GM21390 (cell line): ENCODE results near the gene DPH2.

ENCODE experiments used
- ATAC-seq: cut with Tn5 transposase; IDR thresholded peaks from one replicate; pipeline ENCODE4 v1.9.1; 2021; ENCODE audit not compliant: unreplicated experiment

DPH2 gene

DNA sequence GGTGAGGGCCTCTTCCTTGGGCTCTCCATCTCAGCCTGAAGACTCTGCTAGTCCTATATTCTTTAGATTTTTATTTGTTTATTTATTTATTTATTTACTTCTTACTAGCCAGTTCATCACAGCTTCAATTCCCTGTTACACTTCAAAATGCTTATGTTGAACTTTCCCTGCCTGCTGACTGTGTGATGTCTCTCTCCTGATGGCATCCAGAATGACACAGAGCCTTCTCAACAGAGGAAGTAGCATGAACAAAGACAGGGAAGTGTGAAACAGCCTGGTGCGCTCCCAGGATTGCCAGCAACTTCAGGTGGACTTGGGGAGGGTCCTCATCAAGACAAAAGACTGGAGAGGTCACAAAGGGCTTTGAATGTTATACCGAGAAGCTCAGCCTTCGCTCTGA is 27.4 kb upstream of the DPH2 start:
- ATAC-seq: no peak

DNA sequence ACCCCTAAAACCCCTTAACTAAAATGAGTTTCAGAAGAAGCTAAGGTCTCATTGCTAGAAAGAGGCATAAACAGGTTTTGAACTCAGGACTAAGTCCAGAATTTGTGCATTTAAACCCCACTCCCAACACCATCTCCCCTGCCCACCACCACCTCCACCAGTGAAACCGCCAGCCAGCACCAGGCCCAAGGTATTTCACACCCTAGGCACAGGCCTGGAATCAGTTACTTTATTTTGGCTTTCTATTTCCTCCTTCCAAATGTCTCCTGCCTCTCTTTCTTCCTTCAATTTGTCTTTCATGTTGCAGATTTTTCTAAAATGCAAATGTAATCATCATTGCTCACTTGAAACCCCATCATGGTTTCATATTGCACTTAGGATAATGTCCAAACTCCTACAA is 24.9 kb upstream of the DPH2 start:
- ATAC-seq: no peak

GRCh38 chr1:43945674-43946235 is 24.1 kb upstream of the DPH2 start:
- ATAC-seq: no peak

DNA sequence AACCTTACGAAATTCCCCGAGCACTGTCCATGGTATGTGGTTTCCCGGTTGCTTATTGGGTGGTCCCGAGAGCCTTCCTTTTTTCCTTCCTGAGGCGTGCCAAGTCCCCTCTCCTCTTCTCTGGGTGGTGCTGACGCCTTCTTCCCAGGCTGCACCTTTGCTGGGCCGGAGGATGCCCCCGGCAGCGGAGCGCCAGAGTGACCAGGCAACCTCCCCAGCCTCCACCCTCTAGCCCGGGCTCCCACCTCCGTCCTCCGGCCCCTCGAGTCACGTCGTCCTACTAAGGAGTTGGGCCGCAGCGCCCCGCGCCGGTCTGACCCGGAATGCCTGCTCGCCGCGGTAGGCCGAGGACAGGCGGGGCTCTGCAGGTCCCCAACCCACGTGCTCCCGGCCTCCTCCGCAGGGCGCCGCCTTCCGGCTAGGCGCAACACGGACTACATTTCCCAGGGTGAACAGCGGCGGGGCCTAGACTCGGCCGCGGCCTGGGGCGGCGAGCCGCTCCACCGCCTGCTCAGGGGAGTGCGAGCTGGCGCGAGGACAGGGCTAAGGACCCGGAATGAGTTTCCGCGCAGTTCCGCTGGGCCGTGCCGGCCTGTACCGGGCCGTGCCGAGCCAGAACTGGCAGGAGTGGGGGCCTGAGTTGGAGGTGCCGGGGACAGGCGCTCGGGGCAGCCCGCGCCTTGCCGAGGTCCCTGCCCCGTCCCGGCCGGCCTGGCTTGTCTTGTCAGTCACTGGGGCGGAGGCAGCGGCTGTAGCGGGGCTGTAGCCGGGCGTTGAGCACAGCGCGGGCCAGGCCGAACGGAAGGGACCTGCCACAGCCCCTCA is 23.4 kb upstream of the DPH2 start, which contains the start of gene IPO13:
Gene IPO13 (plus strand): TSS at position 715 of the 825 bp plus-strand sequence. CDS start 651 bp downstream, outside the sequence.
- peak; percentile 93 for ATAC-seq

GRCh38 chr1:43947061-43947873 is 22.5 kb upstream of the DPH2 start:
- no peak for ATAC-seq

- ATAC-seq: no peak
These were observed 21.9 kb upstream of the DPH2 start for GRCh38 chr1:43947874-43948437.

DNA sequence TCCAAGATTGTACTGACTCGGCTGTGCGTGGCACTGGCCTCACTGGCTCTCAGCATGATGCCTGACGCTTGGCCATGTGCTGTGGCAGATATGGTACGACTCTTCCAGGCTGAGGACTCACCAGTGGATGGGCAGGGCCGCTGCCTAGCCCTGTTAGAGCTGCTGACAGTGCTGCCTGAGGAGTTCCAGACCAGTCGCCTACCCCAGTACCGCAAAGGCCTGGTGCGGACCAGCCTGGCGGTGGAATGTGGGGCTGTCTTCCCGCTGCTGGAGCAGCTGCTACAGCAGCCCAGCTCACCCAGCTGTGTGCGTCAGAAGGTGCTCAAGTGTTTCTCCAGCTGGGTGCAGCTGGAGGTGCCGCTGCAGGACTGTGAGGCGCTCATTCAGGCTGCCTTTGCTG is 20.1 kb upstream of the DPH2 start:
- no peak for ATAC-seq

DNA sequence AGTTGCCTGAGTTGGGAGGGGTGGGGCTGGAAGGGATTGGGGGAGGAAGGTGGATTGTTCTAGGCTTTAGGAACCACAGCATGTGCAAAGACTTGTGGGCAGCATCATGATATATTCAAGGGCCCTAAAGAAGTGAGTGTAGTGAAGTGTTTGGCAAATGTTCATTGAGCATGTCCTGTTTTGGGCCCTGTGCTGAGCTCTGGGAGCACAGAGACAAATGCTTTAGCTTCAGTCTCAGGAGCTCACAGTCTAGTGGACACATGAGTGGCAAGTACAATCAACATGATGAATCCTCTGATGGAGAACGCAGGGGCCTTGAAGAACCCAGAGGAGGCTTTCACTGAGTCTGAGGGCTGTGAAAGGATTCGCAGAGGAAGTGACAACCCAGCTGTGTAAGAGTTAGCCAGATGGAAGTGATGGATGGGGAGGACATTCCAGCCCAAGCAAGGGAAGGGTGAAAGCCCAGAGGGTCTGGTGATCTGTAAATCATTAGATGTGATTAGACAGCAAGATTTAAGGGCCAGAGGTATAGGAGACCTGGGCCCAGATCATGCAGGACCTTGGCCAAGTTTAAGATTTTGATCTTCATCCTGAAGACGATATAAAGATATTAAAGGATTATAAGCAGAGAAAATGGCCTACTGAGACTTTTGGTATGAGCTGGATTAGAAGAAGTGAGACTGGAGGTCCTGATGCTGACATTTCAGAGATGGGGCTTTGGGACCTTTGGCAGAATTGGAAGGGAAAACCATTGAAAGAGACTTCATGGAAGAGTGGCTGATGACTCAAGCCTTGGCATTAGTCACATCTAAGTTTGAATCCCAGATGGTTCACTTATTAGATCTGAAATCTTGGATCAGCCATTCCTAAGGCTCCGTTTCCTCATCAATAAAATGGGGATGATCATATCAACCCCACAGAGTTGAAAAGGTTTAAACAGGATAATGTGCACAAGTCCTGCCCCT is 18.5 kb upstream of the DPH2 start:
- ATAC-seq: no peak

DNA sequence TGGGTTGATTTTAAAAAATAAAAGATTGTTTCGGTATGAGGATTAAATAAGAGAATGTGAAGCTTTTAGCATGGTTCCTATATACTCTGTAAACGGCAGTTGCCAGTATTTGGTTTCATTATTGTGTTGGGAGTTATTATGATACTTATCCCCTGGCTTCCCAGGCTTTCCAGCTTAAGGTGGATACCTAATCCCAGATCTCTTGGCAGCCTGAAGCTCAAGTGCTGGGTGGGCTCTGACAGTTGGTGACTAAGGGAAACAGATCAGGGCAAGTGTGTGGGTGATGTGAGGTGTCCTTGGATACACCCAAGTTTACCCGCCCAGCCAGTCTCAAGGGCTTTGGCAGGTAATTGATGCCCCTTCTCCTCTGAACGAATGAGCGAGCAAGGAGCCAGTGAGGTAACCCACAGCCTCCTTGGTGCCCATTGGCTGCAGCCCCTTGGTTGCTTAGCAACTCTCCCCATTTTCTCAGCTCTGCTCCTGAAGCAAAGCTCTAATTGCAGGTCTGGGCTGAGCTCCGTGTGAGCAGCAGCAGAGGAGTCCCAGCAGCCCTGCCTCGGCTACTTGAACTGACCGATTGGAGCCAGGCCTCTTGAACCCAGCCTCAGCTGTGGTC is 17.0 kb upstream of the DPH2 start:
- ATAC-seq: no peak

GRCh38 chr1:43953361-43953760 is 16.4 kb upstream of the DPH2 start:
- no peak for ATAC-seq

- no peak for ATAC-seq
These were observed 15.8 kb upstream of the DPH2 start for GRCh38 chr1:43954036-43954435.

DNA sequence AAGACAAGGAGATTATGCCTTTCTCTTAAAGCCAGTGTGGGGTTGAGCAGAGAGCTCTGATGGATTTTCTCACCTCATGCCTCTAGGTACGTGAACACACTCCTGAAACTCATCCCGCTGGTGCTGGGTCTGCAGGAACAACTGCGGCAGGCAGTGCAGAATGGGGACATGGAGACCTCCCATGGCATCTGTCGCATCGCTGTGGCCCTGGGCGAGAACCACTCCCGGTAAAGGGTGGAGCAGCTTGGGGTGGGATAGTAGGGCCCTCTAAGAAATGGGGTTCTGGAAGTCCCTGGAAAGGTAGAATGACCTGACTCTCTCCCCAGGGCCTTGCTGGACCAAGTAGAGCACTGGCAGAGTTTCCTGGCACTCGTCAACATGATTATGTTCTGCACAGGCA is 13.6 kb upstream of the DPH2 start:
- no peak for ATAC-seq

DNA sequence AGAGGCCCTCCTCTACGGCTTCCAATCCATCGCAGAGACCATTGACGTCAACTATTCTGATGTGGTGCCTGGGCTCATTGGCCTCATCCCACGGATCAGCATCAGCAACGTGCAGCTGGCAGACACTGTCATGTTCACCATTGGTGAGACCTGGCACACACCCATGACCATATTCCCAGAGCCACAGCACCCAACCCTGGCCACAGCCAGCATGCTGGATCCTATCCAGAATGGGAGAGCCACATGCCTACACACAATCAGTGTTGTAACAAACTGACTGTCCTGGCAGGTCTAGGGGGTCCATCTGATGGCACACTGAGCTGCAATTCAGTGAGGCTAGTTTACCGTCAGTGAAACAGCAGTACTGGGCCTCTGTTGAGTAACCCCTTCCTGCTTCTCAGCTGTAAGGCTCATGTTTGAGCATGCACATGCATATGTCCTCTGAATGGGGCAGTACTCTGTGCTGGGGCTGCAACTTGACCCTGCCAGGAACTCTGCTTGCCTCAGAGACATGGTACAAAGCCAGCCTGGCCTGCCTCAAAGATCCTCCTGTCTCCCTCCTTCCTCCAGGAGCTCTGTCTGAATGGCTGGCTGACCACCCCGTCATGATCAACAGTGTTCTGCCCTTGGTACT is 12.3 kb upstream of the DPH2 start:
- ATAC-seq: no peak

- ATAC-seq: no peak
These were observed 11.2 kb upstream of the DPH2 start for GRCh38 chr1:43958351-43959255.

GRCh38 chr1:43960798-43961197 is 9.0 kb upstream of the DPH2 start:
- no peak for ATAC-seq

- ATAC-seq: no peak
These were observed 8.1 kb upstream of the DPH2 start for GRCh38 chr1:43961692-43962091.

DNA sequence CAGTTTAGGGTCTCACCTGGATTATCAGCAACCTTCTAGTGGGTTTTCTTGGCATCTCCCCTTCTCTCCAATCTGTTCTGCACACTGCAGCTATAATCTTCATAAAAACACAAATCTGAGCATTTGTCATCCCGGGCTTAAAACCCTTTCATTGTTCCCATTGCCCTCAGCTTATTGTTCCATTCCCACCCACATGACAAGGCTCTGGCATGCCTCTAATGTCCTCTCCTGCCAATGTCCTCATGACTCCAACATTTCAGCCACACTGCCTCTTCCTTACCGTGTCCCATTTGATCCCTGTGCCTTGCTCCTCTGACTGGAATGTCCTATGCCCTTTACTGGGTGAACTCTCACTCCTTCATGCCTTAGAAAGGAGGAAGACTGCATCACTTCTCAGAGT is 7.5 kb upstream of the DPH2 start:
- ATAC-seq: no peak

- ATAC-seq: no peak
These were observed 6.8 kb upstream of the DPH2 start for GRCh38 chr1:43963006-43963405.
